Measurements from ENCODE around the gene TSPAN9. TPM values are rescaled to one million over a fixed set of nuclear protein-coding genes. Genes with fewer than 3 reads are reported as not detected.

TSPAN9 gene
- total and polyA plus RNA-seq, 2 experiments from 2014 or later = 6.0 to 31.5 TPM

GRCh38 chr12:3091382-3092241 lies 14.4 kb downstream of the TSPAN9 start (continued):
- TF ChIP-seq REST (IDR thresholded peaks at IDR 0.05; ENCODE audit: unreplicated experiment) (no peak), POLR2AphosphoS5 (IDR thresholded peaks at IDR 0.05; ENCODE audit: low read depth) (no peak), ZNF462 (CRISPR knock-in tag; IDR thresholded peaks at IDR 0.05) (no peak), EZH2 (IDR thresholded peaks at IDR 0.05; ENCODE audit: low read depth, unreplicated experiment) (no peak)
